GM23338 (cell line): Measurements from ENCODE around the gene FBP1. TPM values are rescaled to one million over a fixed set of nuclear protein-coding genes. Genes with fewer than 3 reads are reported as not detected.

Source experiments
- ATAC-seq: fragments of 200-7000 bp; cut with Tn5 transposase; 3 replicates; pipeline ENCODE4 v1.9.1; 2020
- DNase-seq: peaks from one replicate; pipeline ENCODE4 v3.0.0-alpha.2; 2015; ENCODE audit warnings: low spot score
- H2AFZ ChIP-seq: fragments of 200-600 bp; sonication (generic); 2 replicates; pipeline ENCODE4 v1.8.0; 2016; ENCODE audit warnings: antibody characterized with exemption, mild to moderate bottlenecking, moderate library complexity
- H3F3A ChIP-seq: fragments of 200-600 bp; sonication (generic); replicated peaks from 2 replicates; pipeline ENCODE4 v1.8.0; 2017; ENCODE audit warnings: antibody characterized with exemption, mixed run types, low read depth
- H3K27ac ChIP-seq: fragments of 200-600 bp; sonication (generic); 2 replicates; pipeline ENCODE4 v1.6.1; 2016; ENCODE audit warnings: low read depth
- H3K27me3 ChIP-seq: fragments of 200-600 bp; sonication (generic); 2 replicates; pipeline ENCODE4 v1.8.0; 2016; ENCODE audit warnings: mild to moderate bottlenecking, mixed run types, moderate library complexity; ENCODE audit not compliant: insufficient read depth
- H3K36me3 ChIP-seq: fragments of 200-600 bp; sonication (generic); 2 replicates; pipeline ENCODE4 v1.8.0; 2016; ENCODE audit warnings: mild to moderate bottlenecking; ENCODE audit not compliant: insufficient read depth
- H3K4me1 ChIP-seq: fragments of 200-600 bp; sonication (generic); 2 replicates; pipeline ENCODE4 v1.8.0; 2016; ENCODE audit warnings: mild to moderate bottlenecking, moderate library complexity; ENCODE audit not compliant: insufficient read depth
- H3K4me2 ChIP-seq: fragments of 200-600 bp; sonication (generic); 2 replicates; pipeline ENCODE4 v1.7.1; 2017; ENCODE audit warnings: mixed run types
- H3K4me3 ChIP-seq: fragments of 200-600 bp; sonication (generic); 2 replicates; pipeline ENCODE4 v1.6.1; 2016; ENCODE audit warnings: mixed run types
- H3K79me2 ChIP-seq: fragments of 200-600 bp; sonication (generic); replicated peaks from 2 replicates; pipeline ENCODE4 v1.8.0; 2017; ENCODE audit warnings: mild to moderate bottlenecking; ENCODE audit not compliant: insufficient read depth
- H3K9me2 ChIP-seq: fragments of 200-600 bp; sonication (generic); 2 replicates; pipeline ENCODE4 v1.8.0; 2017; ENCODE audit not compliant: insufficient read depth
- H4K20me1 ChIP-seq: fragments of 200-600 bp; sonication (generic); replicated peaks from 2 replicates; pipeline ENCODE4 v1.8.0; 2017; ENCODE audit warnings: mild to moderate bottlenecking; ENCODE audit not compliant: insufficient read depth
- H3K27ac Mint-ChIP-seq: 2 replicates; pipeline ENCODE4 v1.8.0; 2020; ENCODE audit warnings: inconsistent platforms, mild to moderate bottlenecking, moderate library complexity, mixed read lengths
- H3K27me3 Mint-ChIP-seq: 3 replicates; pipeline ENCODE4 v1.8.0; 2022; ENCODE audit warnings: low read depth, mild to moderate bottlenecking, moderate library complexity, mixed read lengths, inconsistent platforms; ENCODE audit not compliant: insufficient read depth, poor library complexity
- H3K36me3 Mint-ChIP-seq: 3 replicates; pipeline ENCODE4 v1.8.0; 2021; ENCODE audit warnings: low read depth, mild to moderate bottlenecking, inconsistent platforms, moderate library complexity, mixed read lengths
- H3K4me1 Mint-ChIP-seq: 3 replicates; pipeline ENCODE4 v1.8.0; 2020; ENCODE audit warnings: mild to moderate bottlenecking, inconsistent platforms, mixed read lengths
- H3K4me3 Mint-ChIP-seq: 3 replicates; pipeline ENCODE4 v1.8.0; 2021; ENCODE audit warnings: moderate library complexity, mild to moderate bottlenecking, inconsistent platforms, mixed read lengths
- H3K9me3 Mint-ChIP-seq: 3 replicates; pipeline ENCODE4 v1.8.0; 2020; ENCODE audit warnings: moderate library complexity, mild to moderate bottlenecking, inconsistent platforms, mixed read lengths
- CREB1 ChIP-seq: fragments of 250-450 bp; sonication (Bioruptor Pico); IDR thresholded peaks from 2 replicates; pipeline ENCODE4 v1.5.0; 2020; ENCODE audit warnings: low read depth, mild to moderate bottlenecking, moderate library complexity
- CTCF ChIP-seq, 2 experiments: fragments of 200-600 bp in 1 of 2; sonication (generic) in 1 of 2; conservative IDR thresholded peaks; 2 replicates each; pipeline versions ENCODE4 v1.5.1 to v1.6.1; 2016 to 2017; ENCODE audit warnings: antibody characterized with exemption in 2 of 2, low read depth in 2 of 2, mild to moderate bottlenecking in 2 of 2, moderate library complexity in 1 of 2
- EZH2 ChIP-seq: fragments of 200-600 bp; sonication (generic); IDR thresholded peaks from one replicate; pipeline ENCODE4 v1.8.0; 2017; ENCODE audit warnings: antibody characterized with exemption, mild to moderate bottlenecking, low read depth; ENCODE audit not compliant: unreplicated experiment
- EZH2phosphoT487 ChIP-seq: fragments of 200-600 bp; sonication (generic); IDR thresholded peaks from one replicate; pipeline ENCODE4 v1.8.1; 2018; ENCODE audit warnings: antibody characterized with exemption; ENCODE audit not compliant: unreplicated experiment
- JUNB ChIP-seq: IDR thresholded peaks from one replicate; pipeline ENCODE4 v1.6.1; 2016; ENCODE audit warnings: antibody characterized with exemption; ENCODE audit not compliant: unreplicated experiment
- POLR2AphosphoS5 ChIP-seq: IDR thresholded peaks from 2 replicates; pipeline ENCODE4 v1.6.1; 2016; ENCODE audit warnings: antibody characterized with exemption, low read depth
- REST ChIP-seq: IDR thresholded peaks from one replicate; pipeline ENCODE4 v1.6.1; 2018; ENCODE audit warnings: antibody characterized with exemption; ENCODE audit not compliant: unreplicated experiment
- ZNF114 ChIP-seq: fragments of 250-450 bp; sonication (Bioruptor Pico); IDR thresholded peaks from 2 replicates; pipeline ENCODE4 v1.5.0; 2020; ENCODE audit warnings: mild to moderate bottlenecking, moderate library complexity
- ZNF331 ChIP-seq: fragments of 250-450 bp; sonication (Bioruptor Pico); IDR thresholded peaks from 2 replicates; pipeline ENCODE4 v1.5.0; 2020; ENCODE audit warnings: low read depth, mild to moderate bottlenecking, moderate library complexity
- polyA plus RNA-seq: library from polyadenylated mRNA; unstranded; fragments of >200 nt; fragmentation: Nextera tagmentation; extraction: Ambion mirVana; gene quantifications from 2 replicates; pipeline ENCODE4 v1.2.1, GENCODE V29; 2016
- total RNA-seq: library from RNA; depleted of rRNA; stranded (reverse); fragments of >200 nt; shearing (Covaris generic); gene quantifications from 2 replicates; pipeline ENCODE4 v1.2.3, GENCODE V29; 2014

Gene FBP1
- total and polyA plus RNA-seq, 2 experiments from 2014 or later: 3.0 to 3.3 TPM

DNA sequence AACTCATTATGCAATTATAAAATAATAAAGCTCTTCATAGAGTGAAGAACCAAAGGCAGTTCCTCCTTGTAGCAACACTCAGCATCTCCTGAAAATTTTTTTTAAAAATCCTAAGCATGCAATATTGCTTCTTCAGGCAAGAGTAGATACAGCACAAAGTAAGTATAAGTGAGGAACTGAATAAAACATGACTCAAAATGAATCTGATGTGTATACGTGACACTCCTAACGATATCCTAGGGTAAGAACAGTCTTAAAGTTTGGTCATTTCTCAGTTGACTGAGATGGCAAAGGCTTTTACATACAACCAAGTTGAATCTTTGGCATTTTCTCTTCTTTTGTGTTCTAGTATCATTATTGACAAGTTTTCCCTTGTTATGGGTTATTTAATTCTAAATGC, 46.0 kb upstream of the FBP1 start (continued):
- no peak for TF ChIP-seq ZNF331 (CRISPR knock-in tag)
- no peak for TF ChIP-seq JUNB
- no peak for TF ChIP-seq ZNF114
- no peak for TF ChIP-seq POLR2AphosphoS5
- no peak for TF ChIP-seq EZH2phosphoT487

DNA sequence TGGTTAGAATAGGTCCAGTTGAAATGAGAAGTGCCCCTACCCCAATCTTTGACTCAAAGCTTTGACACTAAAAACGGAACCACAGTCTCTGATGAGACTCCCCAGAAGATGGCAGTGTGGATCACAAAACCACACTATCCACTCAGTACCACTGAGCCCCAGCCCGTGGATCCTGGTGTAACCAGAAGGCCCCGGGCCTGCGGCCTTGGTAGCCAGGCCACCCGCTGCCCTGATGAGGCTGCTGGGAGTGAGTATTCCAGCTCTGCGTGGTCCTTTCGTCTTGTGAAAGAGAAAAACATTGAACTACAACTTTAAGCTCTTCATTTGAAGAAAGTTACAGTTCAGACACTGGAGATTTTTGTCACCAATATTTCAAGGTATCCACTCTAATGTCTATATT, 42.2 kb upstream of the FBP1 start:
- peaks cover 11% of the 10 kb centered on the region; the same call in 2 of the 3 replicates for H3K4me1 Mint-ChIP-seq
- H3K27me3 ChIP-seq: no peaks in the 10 kb centered on the region
- no peaks in the 10 kb centered on the region for H3K36me3 ChIP-seq
- H3K27ac Mint-ChIP-seq: no peak overlapping the region
- no peak overlapping the region for H3K4me3 ChIP-seq
- H3K9me3 Mint-ChIP-seq: no peaks in the 10 kb centered on the region
- TF ChIP-seq CTCF (conservative IDR thresholded peaks at IDR 0.05; ENCODE audit: low read depth in 2 of 2): peak; percentile 63 to 86
- no peak for TF ChIP-seq REST
- no peak overlapping the region for H3K4me3 Mint-ChIP-seq
- peaks cover 4% of the 10 kb centered on the region for H3K27me3 Mint-ChIP-seq
- ATAC-seq (peak; percentile 99), DNase-seq (peak; percentile 80)
- H4K20me1 ChIP-seq: no peaks in the 10 kb centered on the region
- H3K9me2 ChIP-seq: no peaks in the 10 kb centered on the region
- no peaks in the 10 kb centered on the region for H3K79me2 ChIP-seq
- no peak overlapping the region for H3K27ac ChIP-seq
- no peaks in the 10 kb centered on the region for H3K4me1 ChIP-seq
- no peak overlapping the region for H3K4me2 ChIP-seq
- H3K36me3 Mint-ChIP-seq: no peaks in the 10 kb centered on the region
- H3F3A ChIP-seq: no peaks in the 10 kb centered on the region
- H2AFZ ChIP-seq: no peak overlapping the region

DNA sequence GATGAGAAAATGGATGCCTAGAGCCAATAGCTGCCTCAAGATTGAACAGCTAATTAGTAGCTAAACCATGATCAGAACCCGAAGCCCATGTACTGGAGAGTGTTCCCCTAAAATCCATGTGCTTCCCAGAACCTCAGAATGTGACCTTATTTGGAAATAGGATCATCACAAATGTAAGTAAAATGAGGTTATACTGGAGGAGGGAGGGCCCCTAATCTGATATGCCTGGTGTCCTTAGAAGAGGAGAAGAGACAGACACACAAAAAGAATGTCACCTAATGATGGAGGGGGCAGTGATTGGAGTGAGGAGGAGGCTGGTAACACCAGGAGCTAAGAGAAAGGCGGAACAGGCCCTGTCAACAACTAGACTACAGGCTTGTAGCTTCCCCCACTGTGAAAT, 41.3 kb upstream of the FBP1 start:
- no peaks in the 10 kb centered on the region for H3F3A ChIP-seq
- H3K27me3 ChIP-seq: no peaks in the 10 kb centered on the region
- peak overlapping the region; percentile 48; the same call in 1 of the 2 replicates for H2AFZ ChIP-seq
- no peaks in the 10 kb centered on the region for H3K4me1 ChIP-seq
- no peak overlapping the region for H3K4me3 ChIP-seq
- no peak for ATAC-seq
- H3K9me2 ChIP-seq: no peaks in the 10 kb centered on the region
- no peak overlapping the region for H3K4me2 ChIP-seq
- H3K27ac Mint-ChIP-seq: no peak overlapping the region
- no peak for DNase-seq
- H4K20me1 ChIP-seq: no peaks in the 10 kb centered on the region
- H3K36me3 Mint-ChIP-seq: no peaks in the 10 kb centered on the region
- no peaks in the 10 kb centered on the region for H3K36me3 ChIP-seq
- H3K9me3 Mint-ChIP-seq: no peaks in the 10 kb centered on the region
- H3K27ac ChIP-seq: no peak overlapping the region
- H3K79me2 ChIP-seq: no peaks in the 10 kb centered on the region
- H3K4me1 Mint-ChIP-seq: peaks cover 11% of the 10 kb centered on the region; the same call in 2 of the 3 replicates
- H3K27me3 Mint-ChIP-seq: peaks cover 4% of the 10 kb centered on the region
- no peak overlapping the region for H3K4me3 Mint-ChIP-seq
- TF ChIP-seq EZH2phosphoT487 (no peak), POLR2AphosphoS5 (no peak), JUNB (no peak), ZNF114 (no peak), EZH2 (no peak), ZNF331 (CRISPR knock-in tag) (no peak), CREB1 (no peak)
